ENCODE measurements around the gene GAS7. TPM values are rescaled to one million over a fixed set of nuclear protein-coding genes. Genes with fewer than 3 reads are reported as not detected.

The GAS7 gene
- total RNA-seq, 2 experiments from 2014 or later: 0.60 to 1.3 TPM

- Mint-ChIP-seq H3K27ac (no peak overlapping the region), H3K27me3 (no peaks in the 10 kb centered on the region), H3K36me3 (ENCODE audit: low read depth) (no peaks in the 10 kb centered on the region), H3K9me3 (ENCODE audit: low read depth) (no peaks in the 10 kb centered on the region), H3K4me1 (no peaks in the 10 kb centered on the region), H3K4me3 (no peak overlapping the region)
- ChIA-PET CTCF (no interaction called here), POLR2A (no interaction called here)
- ATAC-seq (no peak), DNase-seq (no peak)
- intact Hi-C loops (cut with DNase I, micrococcal nuclease): no loop called here
Measured at GRCh38 chr17:9944704-9945103, 253.7 kb downstream of the GAS7 start.

GRCh38 chr17:9943343-9943742 lies 255.1 kb downstream of the GAS7 start:
- no peaks in the 10 kb centered on the region for H3K4me1 Mint-ChIP-seq
- peaks cover 1% of the 10 kb centered on the region for H3K9me3 Mint-ChIP-seq (ENCODE audit: low read depth)
- DNase-seq (no peak), ATAC-seq (no peak)
- H3K4me3 Mint-ChIP-seq: no peak overlapping the region
- ChIA-PET CTCF (no interaction called here), POLR2A (no interaction called here)
- H3K36me3 Mint-ChIP-seq (ENCODE audit: low read depth): no peaks in the 10 kb centered on the region
- H3K27me3 Mint-ChIP-seq: no peaks in the 10 kb centered on the region
- H3K27ac Mint-ChIP-seq: no peak overlapping the region
- intact Hi-C loops (cut with DNase I, micrococcal nuclease): no loop called here

GRCh38 chr17:9942885-9943284 lies 255.5 kb downstream of the GAS7 start:
- DNase-seq (no peak), ATAC-seq (no peak)
- intact Hi-C loops (cut with DNase I, micrococcal nuclease): no loop called here
- Mint-ChIP-seq H3K27me3 (no peaks in the 10 kb centered on the region), H3K4me3 (no peak overlapping the region), H3K9me3 (ENCODE audit: low read depth) (peaks cover 2% of the 10 kb centered on the region), H3K27ac (no peak overlapping the region), H3K36me3 (ENCODE audit: low read depth) (no peaks in the 10 kb centered on the region), H3K4me1 (no peaks in the 10 kb centered on the region)
- ChIA-PET CTCF (interaction anchor here (0.6 kb wide), 1 partner anchor 237 kb away, joined by 3 read pairs; no protein-coding TSS in a partner anchor), POLR2A (no interaction called here)

- intact Hi-C loops (cut with DNase I, micrococcal nuclease): no loop called here
- H3K27ac Mint-ChIP-seq: no peak overlapping the region
- H3K27me3 Mint-ChIP-seq: no peaks in the 10 kb centered on the region
- no peaks in the 10 kb centered on the region for H3K4me1 Mint-ChIP-seq
- H3K36me3 Mint-ChIP-seq (ENCODE audit: low read depth): no peaks in the 10 kb centered on the region
- ATAC-seq (no peak), DNase-seq (no peak)
- H3K9me3 Mint-ChIP-seq (ENCODE audit: low read depth): peaks cover 2% of the 10 kb centered on the region
- CTCF ChIA-PET: no interaction called here
- no peak overlapping the region for H3K4me3 Mint-ChIP-seq
- POLR2A ChIA-PET: no interaction called here
Measured at GRCh38 chr17:9941305-9941704, 257.1 kb downstream of the GAS7 start.

GRCh38 chr17:9940841-9941240 lies 257.6 kb downstream of the GAS7 start:
- no peak for DNase-seq
- peaks cover 2% of the 10 kb centered on the region for H3K9me3 Mint-ChIP-seq (ENCODE audit: low read depth)
- intact Hi-C loops (cut with DNase I, micrococcal nuclease): no loop called here
- no peaks in the 10 kb centered on the region for H3K36me3 Mint-ChIP-seq (ENCODE audit: low read depth)
- ChIA-PET CTCF (no interaction called here), POLR2A (no interaction called here)
- H3K27me3 Mint-ChIP-seq: no peaks in the 10 kb centered on the region
- no peak overlapping the region for H3K27ac Mint-ChIP-seq
- no peak for ATAC-seq
- H3K4me3 Mint-ChIP-seq: no peak overlapping the region
- H3K4me1 Mint-ChIP-seq: no peaks in the 10 kb centered on the region

GRCh38 chr17:9938764-9939163 lies 259.6 kb downstream of the GAS7 start:
- no peaks in the 10 kb centered on the region for H3K4me1 Mint-ChIP-seq
- ATAC-seq (no peak), DNase-seq (no peak)
- ChIA-PET POLR2A (no interaction called here), CTCF (no interaction called here)
- H3K27ac Mint-ChIP-seq: no peak overlapping the region
- H3K36me3 Mint-ChIP-seq (ENCODE audit: low read depth): no peaks in the 10 kb centered on the region
- H3K9me3 Mint-ChIP-seq (ENCODE audit: low read depth): peaks cover 2% of the 10 kb centered on the region
- intact Hi-C loops (cut with DNase I, micrococcal nuclease): no loop called here
- no peak overlapping the region for H3K4me3 Mint-ChIP-seq
- no peaks in the 10 kb centered on the region for H3K27me3 Mint-ChIP-seq

GRCh38 chr17:9937901-9938300 lies 260.5 kb downstream of the GAS7 start:
- Mint-ChIP-seq H3K36me3 (ENCODE audit: low read depth) (no peaks in the 10 kb centered on the region), H3K4me1 (no peaks in the 10 kb centered on the region), H3K4me3 (no peak overlapping the region), H3K9me3 (ENCODE audit: low read depth) (peaks cover 2% of the 10 kb centered on the region), H3K27ac (no peak overlapping the region), H3K27me3 (no peaks in the 10 kb centered on the region)
- intact Hi-C loops (cut with DNase I, micrococcal nuclease): no loop called here
- ATAC-seq (no peak), DNase-seq (no peak)
- CTCF ChIA-PET: no interaction called here
- POLR2A ChIA-PET: no interaction called here

GRCh38 chr17:9937241-9937761 lies 261.1 kb downstream of the GAS7 start:
- H3K36me3 Mint-ChIP-seq (ENCODE audit: low read depth): no peaks in the 10 kb centered on the region
- no peak for ATAC-seq
- no peak overlapping the region for H3K4me3 Mint-ChIP-seq
- POLR2A ChIA-PET: no interaction called here
- H3K4me1 Mint-ChIP-seq: no peaks in the 10 kb centered on the region
- CTCF ChIA-PET: no interaction called here
- DNase-seq: no peak
- intact Hi-C loops (cut with DNase I, micrococcal nuclease): no loop called here
- peaks cover 2% of the 10 kb centered on the region for H3K9me3 Mint-ChIP-seq (ENCODE audit: low read depth)
- no peak overlapping the region for H3K27ac Mint-ChIP-seq
- no peaks in the 10 kb centered on the region for H3K27me3 Mint-ChIP-seq

- ChIA-PET POLR2A (no interaction called here), CTCF (no interaction called here)
- H3K27ac Mint-ChIP-seq: no peak overlapping the region
- intact Hi-C loops (cut with DNase I, micrococcal nuclease): no loop called here
- no peak for DNase-seq
- H3K4me3 Mint-ChIP-seq: no peak overlapping the region
- H3K9me3 Mint-ChIP-seq (ENCODE audit: low read depth): peaks cover 2% of the 10 kb centered on the region
- H3K27me3 Mint-ChIP-seq: no peaks in the 10 kb centered on the region
- ATAC-seq: no peak
- no peaks in the 10 kb centered on the region for H3K4me1 Mint-ChIP-seq
- H3K36me3 Mint-ChIP-seq (ENCODE audit: low read depth): no peaks in the 10 kb centered on the region
Measured at GRCh38 chr17:9936095-9936494, 262.3 kb downstream of the GAS7 start.

GRCh38 chr17:9935408-9935807 lies 263.0 kb downstream of the GAS7 start:
- CTCF ChIA-PET: no interaction called here
- Mint-ChIP-seq H3K27me3 (no peaks in the 10 kb centered on the region), H3K9me3 (ENCODE audit: low read depth) (peaks cover 2% of the 10 kb centered on the region), H3K27ac (no peak overlapping the region), H3K4me3 (no peak overlapping the region), H3K4me1 (no peaks in the 10 kb centered on the region), H3K36me3 (ENCODE audit: low read depth) (no peaks in the 10 kb centered on the region)
- ATAC-seq (no peak), DNase-seq (no peak)
- intact Hi-C loops (cut with DNase I, micrococcal nuclease): no loop called here
- POLR2A ChIA-PET: no interaction called here

GRCh38 chr17:9934331-9934730 lies 264.1 kb downstream of the GAS7 start:
- no peak overlapping the region for H3K4me3 Mint-ChIP-seq
- no peaks in the 10 kb centered on the region for H3K27me3 Mint-ChIP-seq
- ChIA-PET POLR2A (no interaction called here), CTCF (interaction anchor here (1.4 kb wide), 1 partner anchor 10 kb away, joined by 4 read pairs; no protein-coding TSS in a partner anchor)
- ATAC-seq (no peak), DNase-seq (no peak)
- no peaks in the 10 kb centered on the region for H3K36me3 Mint-ChIP-seq (ENCODE audit: low read depth)
- H3K4me1 Mint-ChIP-seq: no peaks in the 10 kb centered on the region
- no peak overlapping the region for H3K27ac Mint-ChIP-seq
- peaks cover 2% of the 10 kb centered on the region for H3K9me3 Mint-ChIP-seq (ENCODE audit: low read depth)
- intact Hi-C loops (cut with DNase I, micrococcal nuclease): no loop called here

- ATAC-seq (no peak), DNase-seq (no peak)
- intact Hi-C loops (cut with DNase I, micrococcal nuclease): no loop called here
- Mint-ChIP-seq H3K27me3 (no peaks in the 10 kb centered on the region), H3K4me3 (no peak overlapping the region), H3K9me3 (ENCODE audit: low read depth) (no peaks in the 10 kb centered on the region), H3K4me1 (no peaks in the 10 kb centered on the region), H3K27ac (no peak overlapping the region), H3K36me3 (ENCODE audit: low read depth) (no peaks in the 10 kb centered on the region)
- ChIA-PET CTCF (no interaction called here), POLR2A (no interaction called here)
Measured at GRCh38 chr17:9932491-9932890, 265.9 kb downstream of the GAS7 start.

- no peak for DNase-seq
- H3K9me3 Mint-ChIP-seq (ENCODE audit: low read depth): no peaks in the 10 kb centered on the region
- no peak overlapping the region for H3K4me3 Mint-ChIP-seq
- ChIA-PET CTCF (interaction anchor here (1.2 kb wide), 1 partner anchor 11 kb away, joined by 3 read pairs; no protein-coding TSS in a partner anchor), POLR2A (no interaction called here)
- intact Hi-C loops (cut with DNase I, micrococcal nuclease): no loop called here
- ATAC-seq: no peak
- no peaks in the 10 kb centered on the region for H3K27me3 Mint-ChIP-seq
- H3K4me1 Mint-ChIP-seq: no peaks in the 10 kb centered on the region
- H3K27ac Mint-ChIP-seq: no peak overlapping the region
- no peaks in the 10 kb centered on the region for H3K36me3 Mint-ChIP-seq (ENCODE audit: low read depth)
Measured at GRCh38 chr17:9931144-9931741, 267.2 kb downstream of the GAS7 start.

Measured in activated CD4-positive, alpha-beta T cell treated with anti-CD3 and anti-CD28 coated beads for 36 hours (primary cell).